Right renal pelvis (tissue), 4 donors: ENCODE measurements around the gene TUBG1. TPM values are rescaled to one million over a fixed set of nuclear protein-coding genes. Genes with fewer than 3 reads are reported as not detected.
"Not testable (repeated sequence)": the region's sequence is repeated elsewhere in the genome, so short reads cannot be mapped to it uniquely, and the experiment has no call there.

Experiments used
- DNase-seq, 4 donors: peaks; one replicate each; pipeline ENCODE4 v3.0.0-alpha.2; 2013; ENCODE audit warnings: low read depth in 4 of 4, low spot score in 3 of 4, missing footprints in 1 of 4
- polyA plus RNA-seq, 4 donors: library from polyadenylated mRNA; unstranded; fragments of 120-200 nt; gene quantifications; one replicate each; pipeline ENCODE4 v1.2.1, GENCODE V29; 2013; ENCODE audit not compliant: insufficient read length in 4 of 4

TUBG1 gene
- polyA plus RNA-seq, 4 donors: 55.8 to 66.1 (median 59.4) TPM

DNA sequence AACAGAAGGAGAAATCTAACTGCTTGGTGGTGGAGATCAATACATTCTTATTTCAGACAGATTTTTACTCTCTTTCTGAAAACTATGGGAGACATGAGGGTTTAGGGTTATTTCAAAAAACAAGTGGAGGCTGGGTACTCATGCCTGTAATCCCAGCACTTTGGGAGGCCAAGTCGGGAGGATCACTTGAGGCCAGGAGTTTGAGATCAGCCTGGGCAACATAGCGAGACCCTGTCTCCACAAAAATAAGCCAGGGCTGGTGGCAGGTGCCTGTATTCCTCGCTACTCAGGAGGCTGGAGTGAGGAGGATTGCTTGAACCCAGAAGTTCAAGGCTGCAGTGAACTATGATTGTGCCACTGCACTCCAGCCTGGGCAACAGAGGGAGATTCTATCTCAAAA lies 12.5 kb downstream of the TUBG1 start:
- not testable (repeated sequence) for DNase-seq

DNA sequence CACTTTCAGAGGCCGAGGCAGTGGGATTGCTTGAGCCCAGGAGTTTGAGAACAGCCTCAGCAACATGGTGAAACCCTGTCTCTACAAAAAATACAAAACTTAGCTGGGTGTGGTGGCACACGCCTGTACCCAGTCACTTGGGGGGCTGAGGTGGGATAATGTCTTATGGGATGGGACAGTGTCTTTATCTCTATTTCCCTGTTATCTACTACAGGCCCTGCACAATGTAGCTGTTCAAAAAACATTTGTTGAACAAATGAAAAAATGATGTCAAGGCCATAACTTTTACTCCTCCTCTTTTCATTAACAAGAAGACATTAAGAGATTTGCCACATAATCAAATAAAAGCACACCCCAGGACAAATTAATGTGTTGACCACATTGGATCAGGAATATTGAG lies 13.8 kb downstream of the TUBG1 start:
- DNase-seq: no peak

DNA sequence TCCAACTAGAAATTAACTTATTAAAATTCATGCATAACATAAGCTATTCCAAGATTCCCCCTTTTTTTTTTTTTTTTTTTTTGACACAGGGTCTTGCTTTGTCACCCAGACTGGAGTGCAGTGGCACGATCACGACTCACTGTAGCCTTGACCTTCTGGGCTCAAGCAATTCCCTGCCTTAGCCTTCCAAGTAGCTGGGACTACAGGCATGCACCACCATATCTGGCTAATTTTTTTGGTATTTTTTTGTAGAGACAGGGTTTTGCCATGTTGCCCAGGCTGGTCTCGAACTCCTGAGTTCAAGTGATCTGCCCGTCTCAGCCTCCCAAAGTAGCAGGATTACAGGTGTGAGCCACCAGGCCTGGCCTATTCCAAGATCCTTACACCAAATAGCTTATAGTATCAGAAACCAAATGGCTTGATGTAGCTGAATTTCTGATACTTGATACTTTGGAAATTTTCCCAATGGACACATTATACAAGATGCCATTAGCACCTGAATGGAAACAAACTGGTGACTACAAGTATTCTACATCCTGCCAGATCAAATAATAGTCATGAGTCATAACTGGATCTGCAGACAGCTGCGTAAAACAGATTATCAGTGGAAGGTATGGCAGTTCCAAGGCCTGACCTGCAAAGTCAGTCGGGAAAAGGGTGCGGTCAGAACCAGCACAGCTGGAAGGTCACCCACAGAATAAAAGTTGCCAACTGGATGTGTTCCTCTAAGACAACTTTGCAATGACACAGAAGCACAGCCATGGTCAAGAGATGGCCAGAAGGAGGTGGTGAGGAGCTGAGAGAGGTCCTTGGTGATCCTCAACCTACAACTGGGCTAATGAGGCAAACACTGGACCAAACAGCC lies 14.5 kb downstream of the TUBG1 start:
- no peak for DNase-seq

DNA sequence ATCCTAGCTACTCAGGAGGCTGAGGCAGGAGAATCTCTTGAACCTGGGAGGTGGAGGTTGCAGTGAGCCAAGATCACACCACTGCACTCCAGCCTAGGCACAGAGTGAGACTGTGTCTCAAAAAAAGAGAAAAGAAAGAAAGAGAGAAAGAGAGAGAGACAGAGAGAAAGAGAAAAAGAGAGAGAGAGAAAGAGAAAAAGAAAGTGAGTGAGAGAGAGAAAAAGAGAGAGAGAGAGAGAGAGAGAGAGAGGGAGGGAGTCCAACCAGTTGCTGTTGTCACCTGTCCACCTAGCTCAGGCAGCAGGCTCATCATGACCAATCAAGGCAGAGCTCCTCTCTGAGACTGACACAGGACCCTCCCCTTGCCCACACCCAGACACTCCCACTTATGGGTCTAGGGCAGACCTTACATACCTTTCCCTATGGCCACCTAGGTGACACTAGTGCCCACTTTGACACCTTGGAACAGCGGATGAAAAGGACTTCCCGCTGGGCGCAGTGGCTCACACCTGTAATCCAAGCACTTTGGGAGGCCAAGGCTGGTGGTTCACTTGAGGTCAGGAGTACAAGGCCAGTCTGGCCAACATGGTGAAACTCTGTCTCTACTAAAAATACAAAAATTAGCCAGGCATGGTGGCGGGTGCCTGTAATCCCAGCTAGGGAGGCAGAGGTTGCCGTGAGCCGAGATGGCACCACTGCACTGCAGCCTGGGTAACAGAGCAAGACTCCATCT lies 17.7 kb downstream of the TUBG1 start:
- not testable (repeated sequence) for DNase-seq

DNA sequence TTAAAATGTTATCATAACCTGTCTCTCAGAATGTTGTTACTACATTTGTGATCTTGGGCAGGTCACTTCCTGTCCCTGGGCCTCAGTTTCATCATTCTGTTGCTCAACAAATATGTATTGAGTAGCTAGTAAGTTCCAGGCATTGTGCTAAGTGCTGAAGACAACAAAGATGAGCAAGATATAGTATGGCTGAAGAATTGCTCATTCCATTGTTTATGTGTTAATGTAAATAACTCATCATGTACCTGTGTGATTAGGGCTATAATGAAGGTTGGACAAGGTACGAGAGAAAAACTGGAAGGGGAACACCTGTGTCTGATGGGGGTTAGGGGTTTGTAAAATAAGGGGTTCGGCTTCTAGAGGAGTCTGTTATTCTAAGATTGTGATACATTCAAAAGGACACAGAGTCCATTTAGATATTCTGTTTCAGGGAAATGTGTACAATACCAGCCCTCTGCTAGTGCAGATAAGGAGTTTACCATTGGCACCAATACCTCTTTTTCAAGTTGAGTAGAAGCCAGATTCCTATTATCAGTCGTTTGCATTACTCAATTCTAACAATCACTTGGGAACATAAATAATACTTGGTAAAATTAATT lies 20.0 kb downstream of the TUBG1 start:
- DNase-seq: no peak

DNA sequence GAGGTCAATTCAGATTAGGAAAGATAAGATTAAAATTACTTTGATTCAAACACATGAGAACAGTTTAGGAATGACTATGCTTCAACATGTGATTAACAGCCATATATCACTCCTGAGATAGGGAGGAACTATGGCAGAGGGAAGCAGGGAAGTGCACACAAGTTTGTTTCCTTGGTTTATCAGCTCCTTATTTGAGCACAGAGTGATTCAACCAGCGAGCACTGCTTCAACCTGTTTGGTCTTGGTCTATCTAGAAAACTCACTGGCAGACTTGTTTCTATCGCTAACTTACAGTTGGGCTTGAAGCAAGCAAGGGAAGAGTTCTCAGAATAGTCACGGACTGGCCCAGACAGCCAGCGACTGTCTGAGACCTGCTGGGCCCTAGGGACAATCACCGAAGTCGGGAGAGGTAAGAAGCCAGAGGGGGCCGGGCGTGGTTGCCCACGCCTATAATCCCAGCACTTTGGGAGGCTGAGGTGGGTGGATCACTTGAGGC lies 23.5 kb downstream of the TUBG1 start:
- DNase-seq: no peak

DNA sequence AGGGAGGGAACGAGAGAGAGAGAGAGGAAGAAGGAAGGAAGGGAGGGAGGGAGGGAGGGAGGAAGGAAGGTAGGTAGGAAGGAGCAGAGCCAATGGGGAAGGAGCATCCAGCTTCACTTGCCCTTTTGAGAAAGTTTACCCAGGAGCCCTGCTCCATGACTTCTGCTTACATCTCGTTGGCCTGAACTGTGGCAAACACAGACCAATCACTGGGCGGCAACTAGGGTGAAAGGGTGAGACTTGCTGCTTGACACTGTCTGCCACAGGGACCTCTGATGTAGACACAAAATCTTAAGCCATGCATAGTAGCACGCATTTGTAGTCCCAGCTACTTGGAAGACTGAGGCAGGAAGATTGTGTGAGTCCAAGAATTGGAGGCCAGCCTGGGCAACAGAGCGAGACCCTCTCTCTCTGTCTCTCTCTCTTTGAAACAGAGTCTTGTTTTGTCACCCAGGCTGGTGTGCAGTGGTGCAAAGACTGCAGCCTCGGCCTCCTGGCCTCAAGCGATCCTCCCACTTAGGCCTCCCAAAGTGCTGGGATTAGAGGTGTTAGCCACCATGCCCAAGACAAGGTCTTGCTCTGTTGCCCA lies 30.1 kb downstream of the TUBG1 start:
- DNase-seq: no peak

DNA sequence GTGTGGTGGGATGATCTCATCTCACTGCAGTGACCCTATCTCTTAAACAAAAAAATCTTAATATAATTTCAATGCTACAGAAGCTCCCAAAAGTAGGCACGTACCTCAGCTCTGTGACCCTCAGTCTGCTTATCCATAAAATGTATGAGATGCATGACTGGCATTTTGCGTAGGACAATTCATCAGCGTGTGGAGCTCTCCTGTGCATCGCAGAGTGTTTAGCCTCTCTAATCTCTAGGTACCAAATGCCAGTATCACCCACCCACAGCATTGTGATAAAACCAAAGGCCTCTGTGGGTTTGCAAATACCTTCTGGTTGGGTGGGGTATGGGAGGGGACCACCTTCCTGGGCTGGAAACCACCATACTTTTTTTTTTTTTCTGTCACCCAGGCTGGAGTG lies 30.6 kb downstream of the TUBG1 start:
- DNase-seq: no peak

DNA sequence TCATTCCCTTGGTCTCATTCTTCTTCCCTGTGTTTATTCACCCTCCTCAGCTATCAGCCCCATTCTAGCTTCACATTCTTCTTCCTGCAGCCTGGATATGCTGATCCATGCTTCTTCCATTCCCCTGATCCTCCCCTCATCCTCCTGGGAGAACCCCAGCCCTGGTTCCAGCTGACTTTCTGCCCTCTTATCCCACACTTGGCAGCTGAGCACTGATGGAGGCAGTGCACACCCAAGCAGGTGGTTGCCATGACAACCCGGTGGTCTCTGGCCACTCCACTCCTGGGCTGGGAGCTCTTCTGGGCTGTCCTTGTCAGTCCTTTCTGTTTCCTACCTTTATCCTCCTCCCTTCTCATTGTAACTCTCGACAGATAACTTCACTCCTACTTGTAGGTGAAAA lies 32.9 kb downstream of the TUBG1 start:
- no peak for DNase-seq

DNA sequence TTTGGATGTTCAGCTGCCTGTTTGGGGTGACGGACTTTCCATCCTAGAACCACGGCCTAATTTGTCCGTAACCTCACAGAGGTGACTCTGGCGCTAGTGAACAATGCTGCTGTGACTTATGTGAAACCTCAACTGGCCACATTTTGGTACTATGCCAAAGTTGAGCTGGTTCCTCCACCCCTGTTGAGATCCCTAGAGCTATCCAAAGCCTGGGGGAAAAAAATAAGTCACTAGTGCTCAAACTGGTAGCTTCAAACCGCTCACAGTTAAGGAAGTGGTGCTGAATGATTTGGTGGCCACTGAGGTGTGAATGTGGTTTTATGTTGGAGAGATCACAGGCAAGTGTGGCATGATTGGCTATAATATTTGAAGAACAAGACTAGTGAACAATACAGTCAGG lies 38.3 kb downstream of the TUBG1 start:
- DNase-seq: no peak

DNA sequence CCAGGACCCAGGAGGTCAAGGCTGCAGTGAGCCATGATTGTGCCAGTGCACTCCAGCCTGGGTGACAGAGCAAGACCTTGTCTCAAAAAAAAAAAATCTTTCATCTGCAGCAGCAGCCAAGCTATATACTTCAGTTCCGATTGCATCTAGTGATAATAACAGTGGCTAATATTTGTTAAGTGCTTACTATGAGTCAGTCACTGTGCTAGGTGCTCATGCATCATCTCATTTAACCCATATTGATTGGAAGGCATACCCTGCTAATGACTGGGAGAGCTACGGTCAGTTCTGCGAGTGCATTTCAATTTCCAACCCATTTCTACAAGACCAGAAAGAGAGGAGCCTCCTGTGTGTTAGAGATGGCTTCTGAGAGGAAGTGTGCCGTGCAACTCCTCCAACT lies 41.9 kb downstream of the TUBG1 start:
- no peak for DNase-seq

DNA sequence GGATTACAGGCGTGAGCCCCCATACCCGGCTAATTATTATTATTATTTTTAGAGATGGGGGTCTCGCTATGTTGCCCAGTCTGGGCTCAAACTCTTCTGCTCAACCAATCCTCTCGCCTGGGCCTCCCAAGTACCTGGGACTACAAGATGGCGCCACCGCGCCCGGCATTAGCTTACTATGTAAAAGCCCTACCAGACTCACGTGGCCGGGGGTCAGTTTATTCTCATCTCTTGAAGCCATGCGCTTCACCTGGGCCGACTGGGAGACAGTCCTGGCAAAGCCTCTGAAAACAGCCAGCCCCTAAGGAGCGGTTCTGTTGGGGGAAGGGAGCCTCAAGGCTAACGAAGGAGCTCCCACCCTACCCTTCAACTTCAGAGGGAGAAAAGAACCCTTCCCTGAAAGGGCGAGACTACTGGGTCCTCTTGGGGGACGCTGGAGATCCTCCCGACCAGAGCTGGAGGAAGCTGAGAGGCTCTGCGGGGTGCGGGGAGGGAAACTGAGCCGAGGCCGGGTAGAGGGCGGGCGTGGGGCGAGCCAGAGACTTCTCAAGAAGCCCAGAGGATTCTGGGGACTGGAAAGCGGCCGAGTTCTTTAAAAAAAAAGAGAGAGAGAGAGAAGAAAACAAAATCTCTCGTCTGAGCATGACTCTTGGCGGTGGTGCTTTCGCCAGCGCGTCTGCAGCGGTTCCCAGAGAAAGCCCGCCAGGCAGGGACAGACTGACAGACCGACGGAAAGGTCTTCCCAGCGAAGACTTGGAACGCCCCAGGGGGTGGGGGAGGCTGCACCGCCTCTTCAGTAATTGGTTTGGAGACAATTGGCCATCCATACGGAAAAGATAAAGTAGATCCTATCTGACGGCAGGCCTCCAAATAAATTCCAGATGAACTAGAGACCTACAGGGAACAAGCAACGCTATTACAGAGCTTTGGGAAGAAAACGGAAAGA lies 44.0 kb downstream of the TUBG1 start:
- DNase-seq: no peak

DNA sequence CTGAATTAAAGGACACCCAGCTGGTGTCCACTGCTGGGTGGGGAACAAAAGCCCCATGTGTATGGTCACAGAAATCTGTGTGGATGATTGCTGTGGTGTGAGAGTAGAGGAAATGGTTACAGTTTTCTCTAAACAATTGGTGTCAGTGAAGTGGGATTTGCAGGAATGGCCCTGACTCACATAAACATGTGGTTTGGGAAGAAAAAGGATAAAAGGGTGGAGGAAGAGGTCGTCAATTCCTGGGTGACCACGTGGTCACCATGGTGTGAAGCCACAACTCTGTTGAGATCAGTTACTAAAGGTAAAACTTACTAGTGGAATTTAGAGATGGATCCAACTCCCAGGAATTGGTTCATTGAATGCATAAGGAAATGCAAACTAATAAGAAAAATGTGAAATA lies 46.0 kb downstream of the TUBG1 start:
- no peak for DNase-seq

DNA sequence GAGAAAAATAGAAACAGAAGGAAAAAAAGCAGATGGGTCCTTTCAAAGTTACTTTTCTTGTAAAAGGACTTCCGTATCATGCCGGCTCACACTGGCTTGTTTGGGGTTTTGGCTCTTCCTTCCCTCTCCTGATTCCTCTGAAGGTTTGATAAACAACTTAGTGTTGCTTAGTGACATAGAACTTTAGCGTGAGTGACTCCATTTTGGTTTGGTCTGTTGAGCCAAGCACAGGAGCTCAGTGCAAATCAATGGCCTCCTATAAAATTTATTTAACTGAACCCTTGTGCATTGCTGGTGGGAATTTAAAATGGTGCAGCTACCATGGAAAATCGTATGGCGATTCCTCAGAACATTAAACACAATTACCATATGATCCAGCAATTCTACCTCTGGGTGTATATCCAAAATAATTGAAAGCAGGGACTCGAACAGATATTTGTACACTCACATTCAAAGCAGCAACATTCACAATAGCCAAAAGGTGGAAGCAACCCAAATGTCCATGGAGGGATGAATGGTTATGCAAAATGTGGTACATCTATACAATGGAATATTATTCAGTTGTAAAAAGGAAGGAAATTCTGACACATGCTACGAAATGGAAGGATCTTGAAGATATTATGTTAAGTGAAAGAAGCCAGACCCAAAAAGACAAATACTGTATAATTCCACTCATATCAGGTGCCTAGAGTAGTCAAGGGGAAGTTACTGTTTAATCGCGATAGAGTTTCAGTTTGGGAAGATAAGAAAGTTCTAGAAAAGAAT lies 48.5 kb downstream of the TUBG1 start:
- DNase-seq: no peak

DNA sequence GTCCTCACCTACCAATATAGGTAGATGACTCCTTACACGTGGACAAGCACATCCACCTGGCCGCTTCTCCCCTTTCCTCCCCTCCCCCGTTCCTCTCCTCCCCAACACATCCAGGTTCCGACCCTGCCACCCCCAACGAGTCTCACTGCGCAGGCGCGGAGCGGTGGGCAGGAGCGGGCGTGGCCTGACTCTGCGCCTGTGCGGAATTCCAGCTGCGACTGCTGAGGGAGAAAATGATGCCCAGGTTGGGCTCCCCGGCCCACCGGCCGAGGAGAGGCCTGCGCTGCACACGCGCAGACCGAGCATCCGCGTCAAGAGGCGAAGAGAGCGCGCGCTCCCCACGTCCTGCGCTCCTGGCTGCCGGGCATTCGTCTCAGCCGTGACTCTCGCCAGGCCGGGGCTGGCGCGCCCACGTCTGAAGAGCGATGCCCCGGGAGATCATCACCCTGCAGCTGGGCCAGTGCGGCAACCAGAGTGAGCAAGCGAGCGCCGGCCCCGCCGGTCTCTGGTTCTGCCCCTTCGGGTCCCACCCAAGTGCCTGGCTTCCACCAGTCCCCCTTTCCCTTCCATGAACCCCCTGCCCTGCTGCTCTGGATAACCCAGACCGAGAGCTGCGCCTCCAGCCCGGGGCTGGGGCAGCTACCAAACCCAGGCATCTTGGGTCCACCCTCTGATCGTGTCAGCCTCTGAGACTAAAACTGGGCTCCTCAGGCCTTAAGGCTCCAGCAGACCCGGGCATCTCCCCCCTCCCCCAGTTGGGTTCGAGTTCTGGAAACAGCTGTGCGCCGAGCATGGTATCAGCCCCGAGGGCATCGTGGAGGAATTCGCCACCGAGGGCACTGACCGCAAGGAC lies 49.8 kb downstream of the TUBG1 start, which contains the start of gene TUBG2:
Gene TUBG2, plus strand, starts transcription at position 206 of the 853 bp plus-strand sequence. Its CDS starts 220 bp downstream, at position 426.
- peak in 3 of 4 donors; percentile 85 to 89 (median 86) for DNase-seq

DNA sequence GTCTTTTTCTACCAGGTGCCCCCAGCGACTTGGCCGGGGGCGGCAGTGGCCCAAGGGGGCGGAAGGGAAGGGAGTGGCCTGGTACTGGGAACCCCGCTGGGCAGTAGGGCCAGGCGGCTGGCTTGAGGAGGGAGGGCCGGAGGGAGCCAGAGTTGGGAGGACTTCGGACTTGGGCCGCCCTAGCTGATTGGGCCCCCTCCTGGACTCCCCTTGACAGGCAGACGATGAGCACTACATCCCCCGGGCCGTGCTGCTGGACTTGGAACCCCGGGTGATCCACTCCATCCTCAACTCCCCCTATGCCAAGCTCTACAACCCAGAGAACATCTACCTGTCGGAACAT lies 50.4 kb downstream of the TUBG1 start:
- not testable (repeated sequence) for DNase-seq

DNA sequence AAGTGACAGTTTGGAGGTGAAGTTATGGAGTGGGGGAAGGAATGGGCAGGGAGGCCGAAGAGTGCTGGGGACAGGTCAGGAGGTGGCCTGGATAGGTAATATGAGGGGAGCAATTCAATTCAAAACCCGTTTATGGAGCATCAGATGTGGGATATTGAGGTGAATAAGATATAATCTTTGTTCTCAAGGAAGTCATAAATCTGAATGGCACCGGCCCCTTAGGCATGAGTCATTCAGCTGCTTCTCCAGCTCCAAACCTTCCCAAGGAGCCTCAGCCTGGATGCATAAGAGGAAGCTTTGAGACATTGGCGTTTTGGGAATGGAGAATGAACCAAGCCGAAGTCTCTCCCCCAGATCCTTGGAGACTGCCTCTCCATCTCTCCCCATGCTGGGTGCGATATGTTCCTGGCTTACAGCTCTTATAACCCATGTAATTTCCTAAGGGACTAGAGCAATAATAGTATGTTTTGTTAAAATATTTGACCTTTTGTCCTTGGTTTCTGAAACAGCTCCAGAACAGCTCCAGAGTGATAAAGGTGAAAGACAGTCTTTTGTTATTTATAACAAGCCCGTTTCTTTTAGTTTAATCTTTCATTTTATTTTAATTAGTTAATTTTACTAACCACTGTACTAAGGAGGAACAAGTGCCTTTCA lies 51.3 kb downstream of the TUBG1 start:
- DNase-seq: no peak
